Thyroid gland (tissue), 4 donors: ENCODE data around the gene SMOC1. TPM values are rescaled to one million over a fixed set of nuclear protein-coding genes. Genes with fewer than 3 reads are reported as not detected.

Experiments used
- DNase-seq, 2 donors: peaks; one replicate each; pipeline ENCODE4 v3.0.0-alpha.2; 2019
- H3K27ac ChIP-seq, 3 donors: fragments of 200-600 bp; sonication (generic); 1 replicate in 2 of 3; 2 replicates in 1 of 3; pipeline ENCODE4 v1.5.1; 2016 to 2019; ENCODE audit warnings: mild to moderate bottlenecking in 1 of 3, moderate library complexity in 1 of 3
- H3K27me3 ChIP-seq: fragments of 200-600 bp; sonication (generic); one replicate; pipeline ENCODE4 v1.5.1; 2019
- H3K36me3 ChIP-seq, 2 donors: fragments of 200-600 bp; sonication (generic); one replicate each; pipeline ENCODE4 v1.5.1; 2016 to 2019
- H3K4me1 ChIP-seq, 2 donors: fragments of 200-600 bp; sonication (generic); one replicate each; pipeline ENCODE4 v1.5.1; 2017 to 2019
- H3K4me3 ChIP-seq, 3 donors: fragments of 200-600 bp; sonication (generic); replicated peaks in 1 of 3; 1 replicate in 2 of 3; 2 replicates in 1 of 3; pipeline ENCODE4 v1.5.1; 2016; ENCODE audit warnings: mild to moderate bottlenecking in 1 of 3
- H3K9me3 ChIP-seq: fragments of 200-600 bp; sonication (generic); one replicate; pipeline ENCODE4 v1.5.1; 2017
- POLR2A ChIP-seq, 2 donors: fragments of 450-650 bp; IDR thresholded peaks; one replicate each; pipeline ENCODE4 v1.6.1; 2017; ENCODE audit warnings: antibody characterized with exemption in 2 of 2, mild to moderate bottlenecking in 2 of 2, moderate library complexity in 1 of 2
- WGBS, 2 donors: methylation state at CpG; one replicate each; pipeline ENCODE4 v1.1.5; 2017; 5-methylcytosine and 5-hydroxymethylcytosine counted together
- intact Hi-C: fragments of 100-400 bp; cut with DNase I; formaldehyde crosslinking; loops from one replicate; pipeline ENCODE4 v1.15.1; 2023
- total RNA-seq, 4 donors: library from RNA; depleted of rRNA; stranded (reverse); fragments of >200 nt; gene quantifications; one replicate each; pipeline ENCODE4 v1.2.3, GENCODE V29; 2016
- TF ChIP-seq, protein P1 (sequence below), 6 experiments: fragments of 200-600 bp in 3 of 6; fragments of 450-650 bp in 3 of 6; sonication (generic) in 3 of 6; IDR thresholded peaks; one replicate each; pipeline ENCODE4 v1.5.1; 2016 to 2019; ENCODE audit warnings: antibody characterized with exemption in 6 of 6, mild to moderate bottlenecking in 2 of 6, inconsistent platforms in 1 of 6, moderate library complexity in 1 of 6

SMOC1 gene
- total RNA-seq, 4 donors from 2014 or later: 3.4 to 7.3 (median 3.7) TPM

DNA sequence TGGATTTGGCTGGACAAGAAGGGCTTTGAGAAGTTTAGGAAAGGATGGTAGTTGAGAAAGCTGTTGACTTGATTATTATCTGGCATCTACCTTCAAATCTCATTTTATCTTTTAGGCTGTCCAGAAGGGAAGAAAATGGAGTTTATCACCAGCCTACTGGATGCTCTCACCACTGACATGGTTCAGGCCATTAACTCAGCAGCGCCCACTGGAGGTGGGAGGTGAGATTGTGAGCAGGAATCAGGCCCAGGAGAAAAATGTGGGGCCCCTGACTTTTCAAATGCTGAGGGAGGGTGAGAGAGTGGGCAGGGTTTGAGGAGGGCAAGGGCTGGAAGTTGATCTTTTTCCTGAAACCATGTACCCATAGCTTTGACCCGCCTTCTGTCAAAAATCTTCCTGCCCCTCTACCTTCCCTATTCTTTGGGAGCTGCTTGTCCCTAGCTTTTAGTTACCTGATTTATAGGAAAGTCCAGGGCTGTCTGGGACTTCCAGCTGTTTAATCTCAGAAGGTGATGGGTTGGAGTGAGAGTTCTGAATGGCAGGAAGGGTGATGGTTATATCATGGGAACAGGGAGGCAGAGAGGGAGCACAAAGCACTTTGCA, 134.2 kb downstream of the SMOC1 start:
- no peaks in the 10 kb centered on the region for H3K4me1 ChIP-seq
- no peak overlapping the region for H3K4me3 ChIP-seq
- no peaks in the 10 kb centered on the region for H3K27me3 ChIP-seq
- peak; percentile 45 to 58 for DNase-seq
- H3K36me3 ChIP-seq: no peaks in the 10 kb centered on the region
- no peak overlapping the region for H3K27ac ChIP-seq
- H3K9me3 ChIP-seq: no peaks in the 10 kb centered on the region
- no peak for TF ChIP-seq POLR2A (IDR thresholded peaks at IDR 0.05)
- TF ChIP-seq, protein P1, sequence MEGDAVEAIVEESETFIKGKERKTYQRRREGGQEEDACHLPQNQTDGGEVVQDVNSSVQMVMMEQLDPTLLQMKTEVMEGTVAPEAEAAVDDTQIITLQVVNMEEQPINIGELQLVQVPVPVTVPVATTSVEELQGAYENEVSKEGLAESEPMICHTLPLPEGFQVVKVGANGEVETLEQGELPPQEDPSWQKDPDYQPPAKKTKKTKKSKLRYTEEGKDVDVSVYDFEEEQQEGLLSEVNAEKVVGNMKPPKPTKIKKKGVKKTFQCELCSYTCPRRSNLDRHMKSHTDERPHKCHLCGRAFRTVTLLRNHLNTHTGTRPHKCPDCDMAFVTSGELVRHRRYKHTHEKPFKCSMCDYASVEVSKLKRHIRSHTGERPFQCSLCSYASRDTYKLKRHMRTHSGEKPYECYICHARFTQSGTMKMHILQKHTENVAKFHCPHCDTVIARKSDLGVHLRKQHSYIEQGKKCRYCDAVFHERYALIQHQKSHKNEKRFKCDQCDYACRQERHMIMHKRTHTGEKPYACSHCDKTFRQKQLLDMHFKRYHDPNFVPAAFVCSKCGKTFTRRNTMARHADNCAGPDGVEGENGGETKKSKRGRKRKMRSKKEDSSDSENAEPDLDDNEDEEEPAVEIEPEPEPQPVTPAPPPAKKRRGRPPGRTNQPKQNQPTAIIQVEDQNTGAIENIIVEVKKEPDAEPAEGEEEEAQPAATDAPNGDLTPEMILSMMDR (IDR thresholded peaks at IDR 0.05): peak; percentile 50 to 77 (median 64)
- WGBS, 2 donors: 52 to 64% methylated on average over 2 of the region's 2 CpGs
- intact Hi-C loops: no loop called here

DNA sequence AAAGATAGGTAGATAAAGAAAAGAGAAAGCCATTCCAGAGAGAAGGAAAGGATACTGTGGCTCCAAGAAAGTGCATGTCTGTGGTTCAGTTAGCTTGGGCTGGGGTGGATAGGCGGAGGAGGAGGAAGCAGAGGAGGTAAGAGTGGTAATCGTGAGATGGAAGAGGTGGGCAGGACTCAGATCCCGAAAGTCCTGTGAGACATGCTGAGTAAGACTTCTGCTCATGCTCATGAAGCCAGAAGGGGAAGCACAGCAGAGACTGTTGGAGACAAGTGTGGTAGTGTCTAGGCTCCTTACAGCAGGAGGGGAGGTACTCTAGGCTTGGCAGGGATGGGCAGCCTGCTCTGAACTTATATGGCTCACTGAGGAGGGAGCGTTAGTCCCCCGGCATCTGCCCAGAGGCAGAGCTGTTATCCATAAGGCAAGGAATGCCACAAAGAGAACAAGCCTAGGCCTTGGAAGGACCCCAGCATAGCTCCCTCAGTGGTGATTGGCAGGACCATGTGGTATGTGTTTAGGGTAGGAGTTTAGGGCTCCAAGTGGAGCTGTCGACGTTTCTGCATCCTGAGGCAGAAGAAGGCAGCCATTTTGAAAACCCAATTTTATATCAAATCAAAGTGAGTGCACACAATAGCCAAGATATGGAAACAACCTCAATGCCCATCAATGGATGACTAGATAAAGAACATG, 135.3 kb downstream of the SMOC1 start:
- H3K9me3 ChIP-seq: no peaks in the 10 kb centered on the region
- H3K4me1 ChIP-seq: peaks cover 3 to 7% of the 10 kb centered on the region in 2 donors
- 83 to 84% methylated on average over 7 of the region's 7 CpGs for WGBS, 2 donors
- H3K4me3 ChIP-seq: no peak overlapping the region
- intact Hi-C loops: loop anchor here (5.0 kb wide), 1 partner anchor 137 kb away; the partner anchor contains the start of gene SMOC1
- no peaks in the 10 kb centered on the region for H3K36me3 ChIP-seq
- no peak for DNase-seq
- no peaks in the 10 kb centered on the region for H3K27me3 ChIP-seq
- H3K27ac ChIP-seq: no peak overlapping the region
- TF ChIP-seq, protein P1 (IDR thresholded peaks at IDR 0.05): no peak
- TF ChIP-seq POLR2A (IDR thresholded peaks at IDR 0.05): no peak

DNA sequence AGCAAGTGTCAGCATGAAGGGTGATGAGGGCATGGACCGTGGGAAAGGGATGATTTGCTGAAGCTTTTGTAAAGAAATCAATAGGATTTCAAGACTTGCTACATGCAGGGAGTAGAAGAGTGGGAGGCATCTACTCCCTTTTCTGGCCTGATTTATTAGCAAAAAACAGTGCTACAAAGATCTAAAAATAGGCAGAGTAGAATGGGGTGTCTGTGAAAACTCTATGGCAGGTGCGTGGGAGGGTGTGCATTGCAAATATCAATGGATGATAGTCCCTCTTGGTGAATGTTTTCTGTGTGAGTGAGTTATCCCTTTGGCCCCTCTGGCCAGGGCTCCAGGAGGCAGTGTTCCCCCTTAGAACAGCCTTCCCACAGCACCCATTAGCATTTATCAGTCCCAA, 139.0 kb downstream of the SMOC1 start:
- intact Hi-C loops: loop anchor here (5.0 kb wide), 1 partner anchor 141 kb away; the partner anchor contains the start of gene SMOC1
- Histone ChIP-seq H3K9me3 (no peaks in the 10 kb centered on the region), H3K4me3 (no peak overlapping the region), H3K27ac (no peak overlapping the region), H3K4me1 (peaks cover 3 to 7% of the 10 kb centered on the region in 2 donors), H3K27me3 (no peaks in the 10 kb centered on the region), H3K36me3 (no peaks in the 10 kb centered on the region)
- no peak for DNase-seq
- 84 to 95% methylated on average over 2 of the region's 2 CpGs for WGBS, 2 donors
- no peak for TF ChIP-seq POLR2A (IDR thresholded peaks at IDR 0.05)
- TF ChIP-seq, protein P1 (IDR thresholded peaks at IDR 0.05): no peak

DNA sequence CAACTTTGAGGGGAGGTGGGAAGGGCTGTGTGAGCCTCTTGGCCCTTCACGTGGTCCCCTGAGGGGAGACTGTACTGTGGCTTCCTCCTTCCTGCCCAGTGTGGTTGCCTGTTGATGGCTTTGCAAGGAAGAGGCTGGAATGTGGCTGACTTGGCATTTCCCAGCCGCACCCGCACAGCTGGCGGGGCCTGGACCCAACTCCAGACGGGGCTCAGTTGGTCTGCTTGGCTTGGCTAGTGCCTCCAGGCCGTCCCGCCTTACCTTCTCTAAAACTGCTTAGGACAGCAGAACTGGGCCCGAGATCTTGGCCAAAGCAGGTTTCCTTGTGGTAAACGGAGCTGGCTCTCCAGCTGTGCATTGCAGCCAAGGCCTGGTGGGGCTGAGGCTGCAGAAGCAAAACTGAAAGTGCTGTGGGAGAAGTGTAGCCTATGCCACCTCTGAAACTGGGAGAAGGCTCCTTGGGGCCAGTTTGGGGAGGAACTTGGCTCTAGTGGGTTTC, 139.5 kb downstream of the SMOC1 start:
- H3K36me3 ChIP-seq: no peaks in the 10 kb centered on the region
- H3K27ac ChIP-seq: no peak overlapping the region
- H3K9me3 ChIP-seq: no peaks in the 10 kb centered on the region
- TF ChIP-seq, protein P1 (IDR thresholded peaks at IDR 0.05): no peak
- TF ChIP-seq POLR2A (IDR thresholded peaks at IDR 0.05): no peak
- H3K27me3 ChIP-seq: no peaks in the 10 kb centered on the region
- H3K4me3 ChIP-seq: no peak overlapping the region
- peaks cover 3 to 7% of the 10 kb centered on the region in 2 donors for H3K4me1 ChIP-seq
- intact Hi-C loops: loop anchor here (5.0 kb wide), 1 partner anchor 141 kb away; the partner anchor contains the start of gene SMOC1
- peak in 1 of 2 donors; percentile 53 for DNase-seq
- 30 to 64% methylated on average over 4 to 8 of the region's 9 CpGs for WGBS, 2 donors

DNA sequence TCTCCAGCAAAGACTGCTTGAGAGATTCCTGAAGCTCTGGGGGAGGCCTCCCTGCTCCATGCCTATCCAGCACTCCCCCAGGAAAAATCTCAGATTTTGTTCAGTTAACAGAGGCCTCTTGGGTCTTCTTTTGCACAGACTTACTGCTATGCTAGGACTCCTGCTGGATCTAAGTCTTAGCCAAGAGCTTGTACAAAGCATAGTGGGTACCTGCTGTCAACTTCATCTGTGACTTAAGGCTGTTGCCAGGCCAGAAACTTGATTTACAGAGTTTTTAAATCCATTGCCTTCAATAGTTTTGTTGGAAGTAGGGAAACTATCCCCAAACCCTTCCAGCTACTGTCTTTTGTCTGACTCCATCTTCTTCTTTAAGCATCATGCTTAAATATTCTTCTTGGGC, 140.5 kb downstream of the SMOC1 start:
- Histone ChIP-seq H3K9me3 (no peaks in the 10 kb centered on the region), H3K27me3 (no peaks in the 10 kb centered on the region), H3K4me1 (peaks cover 3 to 7% of the 10 kb centered on the region in 2 donors), H3K36me3 (no peaks in the 10 kb centered on the region), H3K27ac (no peak overlapping the region), H3K4me3 (no peak overlapping the region)
- DNase-seq: no peak
- TF ChIP-seq, protein P1 (IDR thresholded peaks at IDR 0.05): no peak
- no peak for TF ChIP-seq POLR2A (IDR thresholded peaks at IDR 0.05)
- intact Hi-C loops: loop anchor here (5.0 kb wide), 1 partner anchor 142 kb away; the partner anchor contains the start of gene SMOC1
